A549 treated with CpdA at 1 μM for 4 hours (cell line): ENCODE data around the gene PALS1. TPM values are rescaled to one million over a fixed set of nuclear protein-coding genes. Genes with fewer than 3 reads are reported as not detected.

Experiments
- total RNA-seq: library from RNA; stranded (reverse); fragments of 200-300 nt; extraction: Qiagen RNA extraction; gene quantifications from 5 replicates; pipeline ENCODE4 v1.2.3, GENCODE V29; 2022; ENCODE audit warnings: low read depth

PALS1 gene
- total RNA-seq = 15.3 to 20.1 TPM (median 17.4 TPM) in 5 replicates

GRCh38 chr14:67241411-67242167 lies at the start of gene PALS1:
Gene PALS1 (plus strand): TSS chr14:67241435. CDS start chr14:67279171, 37,736 bp downstream.

Other genes with a start within 250 kb of the PALS1 start
- gene GARIN2, start 52.0 kb upstream of the PALS1 start, total RNA-seq = 0.09 to 0.19 TPM in 2 of 5 replicates, not detected in the others
- gene ATP6V1D, start 118.4 kb downstream of the PALS1 start, total RNA-seq = 71.3 to 122 TPM (median 78.2 TPM) in 5 replicates
- gene EIF2S1, start 118.9 kb downstream of the PALS1 start, total RNA-seq = 248 to 400 TPM (median 262 TPM) in 5 replicates
- 26.5 to 31.9 TPM (median 27.8 TPM) in 5 replicates for gene PLEK2, start 170.7 kb downstream of the PALS1 start, total RNA-seq
- gene TMEM229B, start 247.3 kb downstream of the PALS1 start, total RNA-seq = 0.17 to 0.57 TPM (median 0.24 TPM) in 5 replicates